Measurements from ENCODE around the gene MCU. TPM values are rescaled to one million over a fixed set of nuclear protein-coding genes. Genes with fewer than 3 reads are reported as not detected.

MCU gene
- total and polyA plus RNA-seq, 8 donors: 15.2 to 90.1 (median 31.0) TPM

GRCh38 chr10:72648301-72648700 lies 43.6 kb upstream of the MCU start:
- no peak for DNase-seq
- Histone ChIP-seq H3K27me3 (no peaks in the 10 kb centered on the region), H3K4me3 (no peak overlapping the region), H3K4me1 (peaks cover 0 to 21% (median 3%) of the 10 kb centered on the region in 4 donors), H3K27ac (no peak overlapping the region), H3K36me3 (no peaks in the 10 kb centered on the region), H3K9me3 (no peaks in the 10 kb centered on the region)
- WGBS, 5 donors: 92 to 100% (median 94%) methylated on average over 1 of the region's 1 CpG
- no peak for TF ChIP-seq EP300 (IDR thresholded peaks at IDR 0.05)
- no peak for TF ChIP-seq CTCF (IDR thresholded peaks at IDR 0.05)
- no peak for TF ChIP-seq POLR2AphosphoS5 (IDR thresholded peaks at IDR 0.05)
- intact Hi-C loops (cut with DNase I; ENCODE audit: low total_unique reads): no loop called here

GRCh38 chr10:72649291-72649690 lies 42.7 kb upstream of the MCU start:
- intact Hi-C loops (cut with DNase I; ENCODE audit: low total_unique reads): no loop called here
- no peaks in the 10 kb centered on the region for H3K9me3 ChIP-seq

DNA sequence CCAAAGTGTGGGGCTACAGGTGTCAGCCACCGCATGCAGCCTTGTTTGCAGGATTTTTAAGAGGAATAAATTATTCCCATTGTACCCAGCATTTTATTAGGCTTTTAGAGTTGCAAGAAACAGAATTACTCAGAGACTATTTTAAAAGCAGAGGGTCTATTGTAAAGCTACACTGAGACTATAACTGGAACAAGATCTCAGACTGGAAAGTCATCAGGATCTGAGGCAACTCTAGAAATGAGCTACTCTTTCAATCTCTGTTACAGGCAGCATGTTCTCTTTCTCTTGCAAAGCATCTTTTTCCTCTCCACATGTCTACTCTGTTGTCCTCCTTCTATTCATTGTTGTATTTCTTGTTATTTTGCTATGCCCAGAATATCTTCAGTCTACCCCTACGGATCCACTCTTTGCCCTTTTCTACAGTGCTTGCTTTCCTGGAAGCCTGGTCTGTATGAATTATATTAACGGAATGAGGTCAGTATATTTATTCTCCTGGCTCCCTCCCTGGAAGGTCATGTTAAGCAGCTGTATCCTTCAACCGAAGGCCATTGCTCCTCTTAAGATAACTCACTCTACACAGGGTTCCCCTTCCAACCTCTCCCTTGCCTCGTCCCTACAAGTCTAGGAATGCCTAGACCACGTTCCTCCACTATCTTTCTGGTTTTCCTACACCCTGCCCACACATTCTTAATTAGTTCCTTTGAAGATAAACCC lies 38.4 kb upstream of the MCU start:
- intact Hi-C loops (cut with DNase I; ENCODE audit: low total_unique reads): no loop called here
- TF ChIP-seq EP300 (IDR thresholded peaks at IDR 0.05) (no peak), POLR2A (IDR thresholded peaks at IDR 0.05) (no peak), CTCF (IDR thresholded peaks at IDR 0.05) (no peak), POLR2AphosphoS5 (IDR thresholded peaks at IDR 0.05) (no peak)
- no peaks in the 10 kb centered on the region for H3K9me3 ChIP-seq
- no peaks in the 10 kb centered on the region for H3K27me3 ChIP-seq
- H3K27ac ChIP-seq: no peak overlapping the region
- no peak for DNase-seq
- no peak overlapping the region for H3K4me3 ChIP-seq
- WGBS, 5 donors: 65 to 71% (median 66%) methylated on average over 6 of the region's 6 CpGs
- H3K36me3 ChIP-seq: no peaks in the 10 kb centered on the region
- H3K4me1 ChIP-seq: peaks cover 0 to 18% (median 3%) of the 10 kb centered on the region in 4 donors

More at GRCh38 chr10:72649291-72649690, 42.7 kb upstream of the MCU start:
- TF ChIP-seq POLR2A (IDR thresholded peaks at IDR 0.05) (no peak), POLR2AphosphoS5 (IDR thresholded peaks at IDR 0.05) (no peak), EP300 (IDR thresholded peaks at IDR 0.05) (no peak), CTCF (IDR thresholded peaks at IDR 0.05) (no peak)
- DNase-seq: no peak
- Histone ChIP-seq H3K27me3 (no peaks in the 10 kb centered on the region), H3K27ac (no peak overlapping the region), H3K36me3 (no peaks in the 10 kb centered on the region), H3K4me1 (peaks cover 0 to 21% (median 3%) of the 10 kb centered on the region in 4 donors), H3K4me3 (no peak overlapping the region)
- 25 to 63% (median 40%) methylated on average over 5 of the region's 5 CpGs for WGBS, 5 donors

GRCh38 chr10:72654720-72655119 lies 37.2 kb upstream of the MCU start:
- intact Hi-C loops (cut with DNase I; ENCODE audit: low total_unique reads): no loop called here
- 46 to 72% (median 57%) methylated on average over 3 of the region's 3 CpGs for WGBS, 5 donors

More at GRCh38 chr10:72654720-72655119, 37.2 kb upstream of the MCU start:
- Histone ChIP-seq H3K4me1 (peaks cover 0 to 6% (median 0%) of the 10 kb centered on the region in 4 donors), H3K27ac (no peak overlapping the region), H3K4me3 (no peak overlapping the region), H3K27me3 (no peaks in the 10 kb centered on the region), H3K36me3 (no peaks in the 10 kb centered on the region), H3K9me3 (no peaks in the 10 kb centered on the region)
- no peak for TF ChIP-seq EP300 (IDR thresholded peaks at IDR 0.05)
- no peak for TF ChIP-seq CTCF (IDR thresholded peaks at IDR 0.05)
- TF ChIP-seq POLR2A (IDR thresholded peaks at IDR 0.05): no peak
- no peak for TF ChIP-seq POLR2AphosphoS5 (IDR thresholded peaks at IDR 0.05)
- DNase-seq: no peak

Data from stomach (tissue), 9 donors.